HEK293 (cell line): ENCODE measurements around the gene EDN1.

Experiments
- CTCF ChIA-PET: fragments of 350-600 bp; formaldehyde crosslinking; extraction: SDS; loops from one replicate; lab custom pipeline; 2021; ENCODE audit warnings: antibody characterized with exemption; lab: Yijun Ruan, JAX
- POLR2A ChIA-PET: fragments of 300-600 bp; formaldehyde crosslinking; extraction: SDS; loops from one replicate; lab custom pipeline; 2020; ENCODE audit warnings: antibody characterized with exemption, inconsistent platforms; lab: Yijun Ruan, JAX
- H3K27ac ChIP-seq: fragments of 200-500 bp; sonication (Bioruptor generic); 2 replicates; pipeline ENCODE4 v1.5.1; 2014; ENCODE audit warnings: low read depth, low read length, control low read depth, inconsistent platforms; ENCODE audit errors: extremely low read depth
- H3K36me3 ChIP-seq, 2 experiments: fragments of 200-500 bp in 1 of 2; sonication (Bioruptor generic) in 1 of 2; 1 replicate in 1 of 2; 2 replicates in 1 of 2; pipeline ENCODE4 v1.5.1; 2014 to 2017; ENCODE audit warnings: inconsistent platforms in 2 of 2, low read length in 2 of 2; ENCODE audit not compliant: control insufficient read depth in 2 of 2, insufficient read depth in 1 of 2
- H3K4me1 ChIP-seq: fragments of 200-500 bp; sonication (Bioruptor generic); 2 replicates; pipeline ENCODE4 v1.5.1; 2014; ENCODE audit warnings: mild to moderate bottlenecking, low read length, inconsistent platforms; ENCODE audit not compliant: control insufficient read depth, insufficient read depth
- H3K4me3 ChIP-seq: 2 replicates; pipeline ENCODE4 v1.5.1; 2011; ENCODE audit warnings: low read depth, mild to moderate bottlenecking, control low read depth, low read length, moderate library complexity
- H3K9me3 ChIP-seq: fragments of 200-500 bp; sonication (Bioruptor generic); 2 replicates; pipeline ENCODE4 v1.5.1; 2014; ENCODE audit warnings: low read depth, low read length, inconsistent platforms; ENCODE audit not compliant: control insufficient read depth, insufficient read depth
- OVOL3 ChIP-seq: fragments of 450-650 bp; formaldehyde crosslinking; IDR thresholded peaks from 2 replicates; pipeline ENCODE4 v1.5.1; 2016; ENCODE audit warnings: missing biosample characterization, missing genetic modification characterization
- PRDM1 ChIP-seq: fragments of 450-650 bp; formaldehyde crosslinking; IDR thresholded peaks from 2 replicates; pipeline ENCODE4; 2016; ENCODE audit warnings: missing biosample characterization, missing genetic modification characterization
- PRDM10 ChIP-seq: fragments of 450-650 bp; formaldehyde crosslinking; IDR thresholded peaks from 2 replicates; pipeline ENCODE4 v1.5.1; 2016; ENCODE audit warnings: missing biosample characterization, missing genetic modification characterization
- TRIM28 ChIP-seq: IDR thresholded peaks from 2 replicates; pipeline ENCODE4 v1.6.1; 2011; ENCODE audit warnings: low read length, control low read depth, borderline replicate concordance
- ZFP41 ChIP-seq: fragments of 450-650 bp; formaldehyde crosslinking; IDR thresholded peaks from 2 replicates; pipeline ENCODE4 v1.5.1; 2016; ENCODE audit warnings: missing biosample characterization, missing genetic modification characterization, borderline replicate concordance
- ZNF223 ChIP-seq: fragments of 450-650 bp; formaldehyde crosslinking; IDR thresholded peaks from 2 replicates; pipeline ENCODE4 v1.5.1; 2016; ENCODE audit warnings: missing biosample characterization, missing genetic modification characterization
- ZNF266 ChIP-seq: fragments of 450-650 bp; formaldehyde crosslinking; IDR thresholded peaks from 2 replicates; pipeline ENCODE4 v1.5.1; 2016; ENCODE audit warnings: missing biosample characterization, missing genetic modification characterization, low read depth
- ZNF280C ChIP-seq: fragments of 450-650 bp; formaldehyde crosslinking; IDR thresholded peaks from 2 replicates; pipeline ENCODE4 v1.5.1; 2016; ENCODE audit warnings: missing biosample characterization, missing genetic modification characterization
- ZNF394 ChIP-seq: fragments of 450-650 bp; formaldehyde crosslinking; IDR thresholded peaks from 2 replicates; pipeline ENCODE4 v1.5.1; 2016; ENCODE audit warnings: missing biosample characterization, missing genetic modification characterization, mild to moderate bottlenecking, moderate library complexity, borderline replicate concordance
- ZNF513 ChIP-seq: fragments of 450-650 bp; IDR thresholded peaks from 2 replicates; pipeline ENCODE4 v1.5.1; 2018; ENCODE audit warnings: missing biosample characterization, missing genetic modification characterization
- ZNF621 ChIP-seq: fragments of 450-650 bp; formaldehyde crosslinking; IDR thresholded peaks from 2 replicates; pipeline ENCODE4 v1.5.1; 2017; ENCODE audit warnings: missing biosample characterization, missing genetic modification characterization

EDN1 gene

GRCh38 chr6:12278915-12279314, 11.2 kb upstream of the EDN1 start (continued):
- TF ChIP-seq PRDM10 (tag by site-specific recombination) (no peak), TRIM28 (no peak)

- CTCF ChIA-PET: interaction anchor here (0.6 to 5.3 kb wide), 9 partner anchors 8 to 1195 kb away, joined by 3 to 36 read pairs (median 5); partner anchors contain the start of gene EDN1
- Histone ChIP-seq H3K27ac (no peak overlapping the region), H3K4me3 (no peak overlapping the region), H3K9me3 (no peaks in the 10 kb centered on the region), H3K4me1 (no peaks in the 10 kb centered on the region), H3K36me3 (no peaks in the 10 kb centered on the region)
- no peak for TF ChIP-seq TRIM28
- TF ChIP-seq ZNF513 (tag by site-specific recombination): no peak
- peak; percentile 56 for TF ChIP-seq PRDM1 (tag by site-specific recombination)
- TF ChIP-seq ZNF394 (tag by site-specific recombination): no peak
- POLR2A ChIA-PET: no interaction called here
Observed at GRCh38 chr6:12279322-12280091, 10.7 kb upstream of the EDN1 start.

- POLR2A ChIA-PET: no interaction called here
- H3K27ac ChIP-seq: no peak overlapping the region
Observed at GRCh38 chr6:12280458-12280857, 9.7 kb upstream of the EDN1 start.

GRCh38 chr6:12280902-12281301, 9.3 kb upstream of the EDN1 start:
- POLR2A ChIA-PET: no interaction called here
- no peak overlapping the region for H3K4me3 ChIP-seq
- no peak overlapping the region for H3K27ac ChIP-seq
- CTCF ChIA-PET: interaction anchor here (0.6 to 5.3 kb wide), 5 partner anchors 10 to 323 kb away, joined by 3 to 36 read pairs (median 3); partner anchors contain the start of gene EDN1
- no peaks in the 10 kb centered on the region for H3K9me3 ChIP-seq
- H3K4me1 ChIP-seq: no peaks in the 10 kb centered on the region
- no peaks in the 10 kb centered on the region for H3K36me3 ChIP-seq
- TF ChIP-seq ZNF280C (tag by site-specific recombination): no peak

More at GRCh38 chr6:12280458-12280857, 9.7 kb upstream of the EDN1 start:
- Histone ChIP-seq H3K4me3 (no peak overlapping the region), H3K4me1 (no peaks in the 10 kb centered on the region), H3K36me3 (no peaks in the 10 kb centered on the region), H3K9me3 (no peaks in the 10 kb centered on the region)
- CTCF ChIA-PET: interaction anchor here (1.0 to 5.3 kb wide), 5 partner anchors 10 to 325 kb away, joined by 3 to 36 read pairs (median 3); partner anchors contain the start of gene EDN1
- no peak for TF ChIP-seq ZNF266 (tag by site-specific recombination)
- TF ChIP-seq OVOL3 (tag by site-specific recombination): no peak
- TF ChIP-seq ZNF223: no peak
- no peak for TF ChIP-seq ZFP41 (tag by site-specific recombination)
- TF ChIP-seq ZNF621 (tag by site-specific recombination): no peak
